HepG2 (cell line): ENCODE data around the gene PPY. TPM values are rescaled to one million over a fixed set of nuclear protein-coding genes. Genes with fewer than 3 reads are reported as not detected.

Source experiments
- BRD4 ChIP-seq: sonication (generic); formaldehyde crosslinking; IDR thresholded peaks from 2 replicates; pipeline ENCODE4 v1.4.0; 2020; ENCODE audit warnings: missing genetic modification reagents
- DNMT1 ChIP-seq: sonication (generic); formaldehyde crosslinking; IDR thresholded peaks from 2 replicates; pipeline ENCODE4 v1.5.1; 2020; ENCODE audit warnings: mild to moderate bottlenecking, missing genetic modification reagents
- DR1 ChIP-seq: sonication (generic); formaldehyde crosslinking; IDR thresholded peaks from 2 replicates; pipeline ENCODE4 v1.8.0; 2021; ENCODE audit warnings: mild to moderate bottlenecking, missing genetic modification reagents, inconsistent platforms
- JUN ChIP-seq: sonication (generic); formaldehyde crosslinking; IDR thresholded peaks from 2 replicates; pipeline ENCODE4 v1.4.0; 2020; ENCODE audit warnings: mild to moderate bottlenecking, missing genetic modification reagents
- JUND ChIP-seq: sonication (generic); formaldehyde crosslinking; IDR thresholded peaks from 2 replicates; pipeline ENCODE4 v1.8.0; 2022; ENCODE audit warnings: mild to moderate bottlenecking, missing genetic modification reagents
- KDM3A ChIP-seq: IDR thresholded peaks from 2 replicates; pipeline ENCODE4 v1.6.1; 2018; ENCODE audit warnings: low read depth, missing compliant biosample characterization
- MIER3 ChIP-seq: IDR thresholded peaks from 2 replicates; pipeline ENCODE4 v1.6.1; 2016; ENCODE audit warnings: missing compliant biosample characterization, borderline replicate concordance
- NFE2L1 ChIP-seq: sonication (generic); formaldehyde crosslinking; IDR thresholded peaks from 2 replicates; pipeline ENCODE4 v1.4.0; 2020; ENCODE audit warnings: missing genetic modification reagents, mild to moderate bottlenecking, borderline replicate concordance
- NFKB2 ChIP-seq: sonication (generic); formaldehyde crosslinking; IDR thresholded peaks from 2 replicates; pipeline ENCODE4 v1.4.0; 2020; ENCODE audit warnings: missing genetic modification reagents, borderline replicate concordance
- NR3C1 ChIP-seq: sonication (generic); formaldehyde crosslinking; IDR thresholded peaks from 2 replicates; pipeline ENCODE4 v1.4.0; 2020; ENCODE audit warnings: missing genetic modification reagents
- POLR2G ChIP-seq: fragments of 200-400 bp; formaldehyde crosslinking; IDR thresholded peaks from 2 replicates; pipeline ENCODE4 v1.6.1; 2018; ENCODE audit warnings: mild to moderate bottlenecking, low read depth, low read length, moderate library complexity
- PRDM10 ChIP-seq: sonication (generic); formaldehyde crosslinking; IDR thresholded peaks from 2 replicates; pipeline ENCODE4 v1.4.0; 2020; ENCODE audit warnings: low read depth, missing genetic modification reagents
- TARDBP ChIP-seq: sonication (generic); formaldehyde crosslinking; IDR thresholded peaks from 2 replicates; pipeline ENCODE4 v1.8.0; 2022; ENCODE audit warnings: mild to moderate bottlenecking, missing genetic modification reagents
- TCF12 ChIP-seq, 2 experiments: fragments of 450-650 bp in 1 of 2; sonication (generic) in 1 of 2; formaldehyde crosslinking in 1 of 2; IDR thresholded peaks; 2 replicates each; pipeline versions ENCODE4 v1.6.1 to v1.8.0; 2017 to 2022; ENCODE audit warnings: antibody characterized with exemption in 1 of 2, mild to moderate bottlenecking in 1 of 2, missing genetic modification reagents in 1 of 2, moderate library complexity in 1 of 2
- THAP11 ChIP-seq: IDR thresholded peaks from 2 replicates; pipeline ENCODE4 v1.6.1; 2016; ENCODE audit warnings: missing biosample characterization, missing genetic modification reagents
- XRCC5 ChIP-seq: fragments of 200-400 bp; formaldehyde crosslinking; optimal IDR thresholded peaks from 2 replicates; pipeline ENCODE3; 2017; ENCODE audit warnings: mild to moderate bottlenecking, low read length
- ZBTB43 ChIP-seq: sonication (generic); formaldehyde crosslinking; conservative IDR thresholded peaks from 2 replicates; pipeline ENCODE4 v1.4.0; 2020; ENCODE audit warnings: missing genetic modification reagents
- ZBTB7B ChIP-seq: sonication (generic); formaldehyde crosslinking; IDR thresholded peaks from 2 replicates; pipeline ENCODE4 v1.4.0; 2020; ENCODE audit warnings: missing genetic modification reagents
- ZNF326 ChIP-seq: sonication (generic); formaldehyde crosslinking; IDR thresholded peaks from 2 replicates; pipeline ENCODE4 v1.4.0; 2020; ENCODE audit warnings: missing genetic modification reagents, borderline replicate concordance
- ZNF432 ChIP-seq: sonication (generic); formaldehyde crosslinking; IDR thresholded peaks from 2 replicates; pipeline ENCODE4 v1.5.0; 2020; ENCODE audit warnings: missing genetic modification reagents, mild to moderate bottlenecking, borderline replicate concordance
- ZNF468 ChIP-seq: sonication (generic); formaldehyde crosslinking; IDR thresholded peaks from 2 replicates; pipeline ENCODE4 v1.8.0; 2022; ENCODE audit warnings: mild to moderate bottlenecking, moderate library complexity, missing genetic modification reagents
- ZNF776 ChIP-seq: sonication (generic); formaldehyde crosslinking; IDR thresholded peaks from 2 replicates; pipeline ENCODE4 v1.4.0; 2020; ENCODE audit warnings: mild to moderate bottlenecking, missing genetic modification reagents
- ZNF841 ChIP-seq: sonication (generic); formaldehyde crosslinking; IDR thresholded peaks from 2 replicates; pipeline ENCODE4 v1.8.1; 2023; ENCODE audit warnings: missing genetic modification reagents, borderline replicate concordance
- polyA plus RNA-seq, 8 experiments: library from polyadenylated mRNA; depleted of rRNA in 3 of 8; stranded (reverse) in 7 of 8; unstranded in 1 of 8; fragments of >200 nt; fragmentation: Illumina TruSeq in 4 of 8; extraction: Trizol in 4 of 8; gene quantifications; 2 replicates each; pipeline versions ENCODE4 v1.2.1 to v1.2.3, GENCODE V29; 2011 to 2016; ENCODE audit warnings: low read depth in 4 of 8, missing spikeins in 1 of 8, mixed read lengths in 1 of 8; ENCODE audit not compliant: insufficient read depth in 1 of 8
- total RNA-seq, 5 experiments: library from RNA; depleted of rRNA; stranded (reverse); fragments of >200 nt; fragmentation: Illumina TruSeq; extraction: Trizol; gene quantifications; 2 replicates each; pipeline ENCODE4 v1.2.3, GENCODE V29; 2016; ENCODE audit warnings: low read depth in 1 of 5
- TF ChIP-seq, protein P1 (sequence below): sonication (generic); formaldehyde crosslinking; IDR thresholded peaks from 2 replicates; pipeline ENCODE4 v1.4.0; 2020; ENCODE audit warnings: missing genetic modification reagents

PPY gene
- total and polyA plus RNA-seq, 2 of the 13 experiments (the other 11 are each of a cell fraction or from before 2014, with no cell fraction given) = not detected

DNA sequence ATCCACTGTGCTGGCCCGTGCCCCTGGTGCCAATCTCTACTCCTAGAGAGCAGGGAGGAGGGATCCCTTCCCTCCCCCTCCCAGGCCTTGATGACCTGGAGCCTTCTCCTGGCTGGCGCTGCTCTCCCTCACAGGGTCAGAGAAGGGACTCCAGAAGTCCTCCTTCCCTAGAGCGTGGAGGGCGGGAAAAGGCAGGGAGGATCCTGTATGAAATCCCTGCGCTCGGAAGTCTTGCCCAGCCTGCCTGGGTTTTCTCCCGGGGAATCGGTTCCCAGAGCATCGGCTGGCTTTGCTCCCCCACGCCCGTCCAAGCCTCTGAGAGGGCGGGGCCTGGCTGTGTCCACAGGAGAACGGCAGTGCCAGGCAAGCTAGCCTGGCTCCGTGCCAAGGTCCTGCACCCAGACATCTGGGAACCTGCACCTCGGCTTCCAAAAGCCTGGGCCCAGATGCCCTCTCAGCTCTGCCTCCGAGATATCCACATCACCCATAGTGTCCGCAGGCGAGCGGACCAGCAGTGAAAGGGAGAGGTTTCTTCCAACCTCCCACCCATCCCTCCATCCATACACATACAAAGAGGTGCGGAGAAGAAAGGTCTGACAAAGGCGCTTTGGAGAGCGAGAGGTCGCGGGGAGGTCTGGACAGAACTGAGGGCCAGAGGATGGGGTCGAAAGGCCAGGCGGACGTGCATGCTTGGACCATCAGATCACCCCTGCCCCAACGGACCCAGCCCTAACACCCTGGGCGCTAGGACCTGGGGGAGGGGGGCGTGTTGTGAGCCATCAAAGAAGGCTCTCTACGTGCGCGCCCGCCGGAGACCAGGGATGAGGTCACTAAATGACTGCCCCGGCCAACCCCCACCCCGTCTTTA, 36.1 kb downstream of the PPY start (continued):
- no peak for TF ChIP-seq DR1 (CRISPR knock-in tag)
- TF ChIP-seq ZNF841 (CRISPR knock-in tag) = no peak
- TF ChIP-seq TARDBP = no peak
- TF ChIP-seq KDM3A (CRISPR knock-in tag) = no peak
- no peak for TF ChIP-seq ZNF326 (CRISPR knock-in tag)
- no peak for TF ChIP-seq NFE2L1 (CRISPR knock-in tag)
- TF ChIP-seq THAP11 (CRISPR knock-in tag) = no peak
- TF ChIP-seq ZBTB7B (CRISPR knock-in tag) = no peak
- no peak for TF ChIP-seq DNMT1
- TF ChIP-seq POLR2G = no peak
- TF ChIP-seq NFKB2 (CRISPR knock-in tag) = 0 out of 2 replicates have a peak, but pooled peaks have one; percentile 31
- no peak for TF ChIP-seq ZNF468 (CRISPR knock-in tag)
- no peak for TF ChIP-seq NR3C1 (CRISPR knock-in tag)
- TF ChIP-seq ZNF776 (CRISPR knock-in tag) = 0 out of 2 replicates have a peak, but pooled peaks have one; percentile 28
- no peak for TF ChIP-seq BRD4 (CRISPR knock-in tag)
- TF ChIP-seq ZBTB43 (CRISPR knock-in tag) = no peak
- TF ChIP-seq XRCC5 = no peak
- TF ChIP-seq MIER3 (CRISPR knock-in tag) = 0 out of 2 replicates have a peak, but pooled peaks have one; percentile 44
- no peak for TF ChIP-seq ZNF432 (CRISPR knock-in tag)
- TF ChIP-seq, protein P1, sequence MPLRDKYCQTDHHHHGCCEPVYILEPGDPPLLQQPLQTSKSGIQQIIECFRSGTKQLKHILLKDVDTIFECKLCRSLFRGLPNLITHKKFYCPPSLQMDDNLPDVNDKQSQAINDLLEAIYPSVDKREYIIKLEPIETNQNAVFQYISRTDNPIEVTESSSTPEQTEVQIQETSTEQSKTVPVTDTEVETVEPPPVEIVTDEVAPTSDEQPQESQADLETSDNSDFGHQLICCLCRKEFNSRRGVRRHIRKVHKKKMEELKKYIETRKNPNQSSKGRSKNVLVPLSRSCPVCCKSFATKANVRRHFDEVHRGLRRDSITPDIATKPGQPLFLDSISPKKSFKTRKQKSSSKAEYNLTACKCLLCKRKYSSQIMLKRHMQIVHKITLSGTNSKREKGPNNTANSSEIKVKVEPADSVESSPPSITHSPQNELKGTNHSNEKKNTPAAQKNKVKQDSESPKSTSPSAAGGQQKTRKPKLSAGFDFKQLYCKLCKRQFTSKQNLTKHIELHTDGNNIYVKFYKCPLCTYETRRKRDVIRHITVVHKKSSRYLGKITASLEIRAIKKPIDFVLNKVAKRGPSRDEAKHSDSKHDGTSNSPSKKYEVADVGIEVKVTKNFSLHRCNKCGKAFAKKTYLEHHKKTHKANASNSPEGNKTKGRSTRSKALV (CRISPR knock-in tag) = peak; percentile 68; the same call in 1 of the 2 replicates
- TF ChIP-seq PRDM10 (CRISPR knock-in tag) = no peak
- TF ChIP-seq JUN = peak; percentile 66; the same call in 1 of the 2 replicates
- no peak; the same call in 1 of the 2 replicates for TF ChIP-seq JUND (CRISPR knock-in tag)
- TF ChIP-seq TCF12 (IDR thresholded peaks at IDR 0.05) = no peak
- no peak for TF ChIP-seq TCF12 (CRISPR knock-in tag; IDR thresholded peaks at IDR 0.05)
